ENCODE results near the gene SCYGR4.

- TF ChIP-seq TARDBP (IDR thresholded peaks at IDR 0.05) (no peak), FOXA1 (IDR thresholded peaks at IDR 0.05) (no peak)
Measured at GRCh38 chr2:227608561-227609338, 8.5 kb upstream of the SCYGR4 start.

All from HEK293T (cell line).